Right kidney (tissue), 1 donor: ENCODE measurements around the gene LYVE1.

Experiments
- DNase-seq: peaks from one replicate; pipeline ENCODE4 v3.0.0-alpha.2; 2016

Gene LYVE1

GRCh38 chr11:10524471-10524870 is 44.0 kb downstream of the LYVE1 start:
- DNase-seq = no peak

- no peak for DNase-seq
These were observed 45.5 kb downstream of the LYVE1 start for GRCh38 chr11:10522921-10523320.

DNA sequence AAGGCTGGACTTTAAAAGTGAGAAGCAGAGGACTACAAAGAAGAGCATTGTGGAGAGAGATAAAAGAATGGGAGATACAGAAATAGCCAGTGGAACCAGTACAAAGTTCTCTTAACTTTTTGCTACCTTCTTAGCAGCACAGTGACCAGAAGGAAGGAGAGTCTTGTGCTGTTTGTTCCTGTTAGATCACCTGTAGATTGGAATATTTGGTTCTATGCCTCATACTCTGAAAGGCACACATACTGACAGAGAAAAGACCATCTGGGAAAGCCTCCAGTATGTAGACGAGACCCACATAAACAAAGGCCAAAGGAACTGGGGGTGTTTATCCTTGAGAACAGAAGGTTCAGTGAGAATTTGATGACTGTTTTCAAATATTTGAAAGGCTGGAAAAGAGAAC is 46.2 kb downstream of the LYVE1 start:
- no peak for DNase-seq

GRCh38 chr11:10520562-10520961 is 47.9 kb downstream of the LYVE1 start:
- no peak for DNase-seq

DNA sequence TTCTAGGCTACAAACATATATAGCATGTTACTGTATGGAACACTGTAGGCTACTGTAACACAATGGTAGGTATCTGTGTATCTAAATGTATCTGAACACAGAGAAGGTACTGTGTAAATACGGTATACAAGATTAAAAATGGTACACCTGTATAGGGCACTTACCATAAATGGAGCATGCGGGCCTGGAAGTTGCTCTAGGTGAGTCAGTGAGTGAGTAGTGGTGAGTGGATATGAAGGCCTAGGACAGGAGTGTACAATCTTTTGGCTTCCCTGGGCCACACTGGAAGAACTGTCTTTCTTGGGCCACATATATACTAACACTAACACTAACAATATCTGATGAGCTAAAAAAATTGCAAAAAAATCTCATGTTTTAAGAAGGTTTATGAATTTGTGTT is 48.8 kb downstream of the LYVE1 start:
- no peak for DNase-seq

DNA sequence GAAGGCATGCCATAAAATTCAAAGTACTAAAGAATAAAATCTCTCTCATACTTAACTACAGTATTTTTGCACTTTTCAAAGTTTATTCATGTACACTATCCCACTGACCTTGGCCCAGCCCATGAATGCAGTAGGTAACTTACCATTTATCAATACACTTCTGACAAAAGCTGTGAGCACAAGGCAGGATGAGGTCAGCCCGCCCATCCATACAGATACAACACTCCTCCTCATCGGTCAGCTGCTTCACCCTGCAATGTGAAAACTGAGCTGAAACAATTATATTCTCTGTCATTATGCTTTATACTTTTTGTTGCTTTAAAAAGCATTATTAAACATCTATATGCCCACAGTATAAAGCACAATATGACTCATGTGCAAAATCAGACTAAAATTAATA is 49.6 kb downstream of the LYVE1 start:
- DNase-seq = no peak

- no peak for DNase-seq
These were observed 50.3 kb downstream of the LYVE1 start for GRCh38 chr11:10518123-10518522.

- no peak for DNase-seq
These were observed 53.0 kb downstream of the LYVE1 start for GRCh38 chr11:10515418-10515817.

DNA sequence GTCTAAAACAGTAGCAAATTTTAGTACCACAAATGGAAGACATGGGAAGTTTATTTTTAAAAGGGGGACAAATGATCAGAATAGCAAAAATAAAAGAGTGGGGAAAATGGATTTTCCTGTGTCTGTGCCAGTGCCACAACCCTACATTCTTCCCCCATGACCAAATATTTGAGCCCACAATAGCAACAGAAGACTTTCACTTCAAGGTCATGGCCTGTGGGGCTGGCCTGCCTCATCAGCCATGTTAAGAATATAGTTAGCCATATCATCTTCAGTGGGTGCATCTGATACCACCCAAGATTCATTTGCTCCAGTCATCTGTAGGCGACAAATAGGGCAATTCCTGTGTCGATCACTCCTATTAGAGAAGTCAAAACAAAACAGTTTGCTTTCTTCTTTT is 53.8 kb downstream of the LYVE1 start:
- DNase-seq = no peak

DNA sequence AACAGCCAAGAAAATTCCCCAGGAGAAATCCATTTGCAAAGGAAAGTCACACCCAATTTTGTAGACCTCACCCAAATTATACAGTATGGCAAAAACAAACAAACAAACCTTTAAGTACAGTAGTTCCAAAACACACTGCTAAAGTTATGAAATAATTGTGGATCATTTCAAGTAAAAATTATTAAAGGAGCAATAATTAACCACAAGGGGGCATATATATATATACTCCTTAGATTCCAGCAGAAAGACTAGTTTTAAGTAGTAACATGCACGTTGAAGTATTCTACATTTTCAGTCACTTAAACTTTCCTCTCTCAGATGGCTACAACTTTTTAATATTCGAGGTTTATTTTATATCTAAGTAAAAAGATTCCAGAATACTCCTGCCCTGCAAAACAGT is 54.3 kb downstream of the LYVE1 start:
- DNase-seq = no peak

GRCh38 chr11:10511181-10511621 is 57.3 kb downstream of the LYVE1 start:
- DNase-seq = no peak
